Muscle of leg (tissue), 11 donors: Measurements from ENCODE around the gene NCAPH2. TPM values are rescaled to one million over a fixed set of nuclear protein-coding genes. Genes with fewer than 3 reads are reported as not detected.

Experiments used
- DNase-seq: peaks from one replicate; pipeline ENCODE4 v3.0.0; 2013
- H3K27ac ChIP-seq: one replicate; pipeline ENCODE4 v1.5.1; 2013; ENCODE audit warnings: mild to moderate bottlenecking, low read length, control low read depth
- H3K27me3 ChIP-seq: one replicate; pipeline ENCODE4 v1.6.1; 2013; ENCODE audit warnings: low read length; ENCODE audit not compliant: control insufficient read depth, insufficient read depth
- H3K36me3 ChIP-seq: one replicate; pipeline ENCODE4 v1.6.1; 2013; ENCODE audit warnings: low read length; ENCODE audit not compliant: control insufficient read depth, insufficient read depth
- H3K4me1 ChIP-seq: one replicate; pipeline ENCODE4 v1.6.1; 2013; ENCODE audit warnings: low read length; ENCODE audit not compliant: control insufficient read depth, insufficient read depth
- H3K4me3 ChIP-seq: one replicate; pipeline ENCODE4 v1.5.1; 2013; ENCODE audit warnings: low read length, control low read depth
- H3K9me3 ChIP-seq: replicated peaks from 2 replicates; pipeline ENCODE4 v1.6.1; 2013; ENCODE audit warnings: low read depth, low read length; ENCODE audit not compliant: control insufficient read depth
- WGBS: methylation state at CpG from one replicate; pipeline ENCODE4 v1.1.5; 2013; ENCODE audit warnings: missing lambda C conversion rate; ENCODE audit not compliant: insufficient coverage; 5-methylcytosine and 5-hydroxymethylcytosine counted together
- polyA plus RNA-seq, 8 donors: library from polyadenylated mRNA; unstranded; fragments of 120-200 nt; gene quantifications; one replicate each; pipeline versions ENCODE4 v1.2.1 to v1.2.3, GENCODE V29; 2013; ENCODE audit warnings: inconsistent platforms in 1 of 8, low replicate concordance in 1 of 8; ENCODE audit not compliant: insufficient read length in 8 of 8, insufficient read depth in 1 of 8
- total RNA-seq: library from RNA; stranded (reverse); fragments of 120-200 nt; gene quantifications from one replicate; pipeline ENCODE4 v1.2.4, GENCODE V29; 2013

NCAPH2 gene
- total and polyA plus RNA-seq, 9 donors = 30.7 to 40.3 (median 37.5) TPM

DNA sequence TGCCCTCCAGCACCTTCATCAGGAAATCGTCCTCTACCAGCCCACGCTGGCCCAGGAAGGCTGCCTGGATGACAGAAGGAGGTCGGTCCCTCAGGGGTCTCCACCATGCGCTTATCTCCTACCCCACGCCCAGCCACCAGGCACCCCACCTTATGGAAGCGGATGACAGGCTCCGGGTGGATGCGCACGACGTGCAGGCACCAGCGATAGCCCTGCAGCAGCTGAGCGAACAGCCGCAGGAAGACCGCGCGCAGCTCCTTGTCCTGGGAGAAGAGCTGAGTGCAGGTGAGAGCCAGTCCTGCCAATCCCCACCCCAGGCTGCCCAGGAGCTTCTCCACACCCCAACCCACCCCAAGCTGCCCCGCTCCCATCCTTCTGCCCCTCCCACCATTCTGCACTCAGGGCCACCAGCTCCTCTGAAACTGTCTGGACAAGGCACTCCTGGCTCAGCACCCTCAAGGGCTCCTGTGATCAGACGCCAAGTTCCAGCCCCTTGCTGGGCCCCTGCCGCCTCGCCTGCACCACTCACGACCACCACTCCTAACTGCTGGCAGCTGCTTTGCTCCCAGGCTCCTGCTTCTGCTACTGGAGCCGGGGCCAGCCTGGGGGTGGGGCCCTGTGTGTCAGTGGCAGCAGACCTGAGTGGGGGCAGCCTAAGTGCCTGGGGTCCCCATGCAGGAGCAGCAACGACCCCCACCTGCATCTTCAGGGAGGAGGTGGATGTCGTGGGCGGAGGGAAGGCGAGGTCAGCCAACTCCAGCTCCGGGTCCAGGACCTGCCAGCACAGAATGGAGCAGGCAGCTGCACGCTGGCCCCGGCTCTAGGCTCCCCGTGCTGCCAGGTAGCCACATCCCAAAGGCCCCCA lies 42.7 kb upstream of the NCAPH2 start:
- H3K27me3 ChIP-seq = no peaks in the 10 kb centered on the region
- H3K27ac ChIP-seq = no peak overlapping the region
- 90% methylated on average over 23 of the region's 30 CpGs for WGBS
- peaks cover 24% of the 10 kb centered on the region for H3K4me1 ChIP-seq
- peaks cover 71% of the 10 kb centered on the region for H3K36me3 ChIP-seq
- no peaks in the 10 kb centered on the region for H3K9me3 ChIP-seq
- H3K4me3 ChIP-seq = no peak overlapping the region
- no peak for DNase-seq

DNA sequence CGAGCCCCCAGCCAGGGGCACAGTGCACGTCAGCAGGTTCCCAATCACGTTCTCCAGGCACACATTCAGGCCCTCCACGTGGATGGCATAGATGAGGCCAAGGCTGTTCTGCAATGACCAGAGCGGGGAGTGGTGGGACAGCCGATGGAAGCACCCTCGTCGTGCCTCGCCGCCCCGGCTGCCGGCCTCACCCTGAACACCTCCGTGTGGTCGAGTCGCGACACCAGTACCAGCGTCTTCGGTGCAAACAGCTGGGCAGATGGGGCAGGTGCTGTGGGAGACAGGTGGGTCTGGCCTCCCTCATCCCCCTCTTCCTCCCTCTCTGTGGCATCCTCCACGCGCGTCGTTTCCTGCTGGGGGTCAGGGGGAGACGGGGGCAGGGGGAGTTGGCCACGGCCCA lies 40.7 kb upstream of the NCAPH2 start:
- no peaks in the 10 kb centered on the region for H3K27me3 ChIP-seq
- H3K9me3 ChIP-seq = no peaks in the 10 kb centered on the region
- H3K36me3 ChIP-seq = peaks cover 61% of the 10 kb centered on the region
- WGBS = 94% methylated on average over 16 of the region's 24 CpGs
- no peak for DNase-seq
- H3K4me3 ChIP-seq = no peak overlapping the region
- H3K4me1 ChIP-seq = peaks cover 42% of the 10 kb centered on the region
- no peak overlapping the region for H3K27ac ChIP-seq

DNA sequence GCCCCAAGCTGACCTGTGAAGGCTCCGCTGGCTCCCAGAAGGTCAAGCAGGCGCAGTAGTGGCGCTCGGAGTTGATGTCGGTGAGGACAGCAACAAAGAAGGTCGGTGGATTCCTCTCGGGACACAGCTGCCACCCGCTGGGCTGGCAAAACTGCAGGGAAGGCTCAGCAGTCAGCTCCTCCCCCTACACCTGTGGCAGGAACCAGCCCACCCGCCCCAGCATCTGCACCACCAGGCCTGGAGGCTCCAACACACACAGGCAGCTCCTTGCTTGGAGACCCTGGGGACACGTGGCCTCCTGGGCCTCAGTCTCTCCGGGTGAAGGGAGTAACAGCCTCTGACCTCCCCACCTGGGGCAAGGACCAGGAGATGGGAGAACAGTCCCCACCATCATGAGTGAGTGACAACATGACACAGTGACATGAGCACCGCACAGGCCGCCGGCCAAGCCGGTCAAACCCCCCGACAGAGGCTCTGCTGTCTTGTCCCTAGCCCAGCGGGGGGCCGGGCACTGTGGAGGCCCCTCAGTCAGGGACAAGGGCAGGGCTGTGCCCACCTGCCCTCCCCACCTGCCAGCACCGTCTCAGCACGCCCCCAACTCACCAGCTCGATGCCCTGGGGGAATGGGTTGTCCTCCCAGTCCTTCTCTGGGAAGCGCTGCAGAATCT lies 40.1 kb upstream of the NCAPH2 start:
- no peak for DNase-seq
- Histone ChIP-seq H3K9me3 (no peaks in the 10 kb centered on the region), H3K4me1 (peaks cover 46% of the 10 kb centered on the region), H3K4me3 (no peak overlapping the region), H3K27me3 (no peaks in the 10 kb centered on the region), H3K36me3 (peaks cover 56% of the 10 kb centered on the region), H3K27ac (no peak overlapping the region)
- 87% methylated on average over 13 of the region's 22 CpGs for WGBS

DNA sequence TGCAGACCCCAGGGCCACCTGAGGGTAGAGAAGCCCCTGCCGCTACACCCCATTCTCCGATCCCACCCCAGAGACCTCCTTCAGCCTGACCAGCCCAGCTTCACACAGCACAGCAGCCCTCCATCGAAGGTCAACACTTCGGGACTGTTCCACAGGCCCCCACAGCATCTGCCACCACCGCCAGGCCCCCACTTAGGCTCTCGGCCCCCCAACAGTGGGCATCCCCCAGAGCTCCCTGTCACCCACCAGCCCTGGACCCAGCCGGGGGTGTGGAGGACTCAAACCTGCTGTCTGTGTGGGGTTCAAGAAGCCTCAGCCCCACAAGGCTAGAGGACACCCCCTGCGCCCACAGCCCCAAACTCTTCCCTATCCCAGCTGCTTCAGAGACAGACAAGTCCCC lies 39.4 kb upstream of the NCAPH2 start:
- WGBS = 78% methylated on average over 5 of the region's 8 CpGs
- H3K27ac ChIP-seq = no peak overlapping the region
- DNase-seq = no peak
- peaks cover 54% of the 10 kb centered on the region for H3K4me1 ChIP-seq
- no peaks in the 10 kb centered on the region for H3K27me3 ChIP-seq
- H3K36me3 ChIP-seq = peaks cover 48% of the 10 kb centered on the region
- no peak overlapping the region for H3K4me3 ChIP-seq
- no peaks in the 10 kb centered on the region for H3K9me3 ChIP-seq

DNA sequence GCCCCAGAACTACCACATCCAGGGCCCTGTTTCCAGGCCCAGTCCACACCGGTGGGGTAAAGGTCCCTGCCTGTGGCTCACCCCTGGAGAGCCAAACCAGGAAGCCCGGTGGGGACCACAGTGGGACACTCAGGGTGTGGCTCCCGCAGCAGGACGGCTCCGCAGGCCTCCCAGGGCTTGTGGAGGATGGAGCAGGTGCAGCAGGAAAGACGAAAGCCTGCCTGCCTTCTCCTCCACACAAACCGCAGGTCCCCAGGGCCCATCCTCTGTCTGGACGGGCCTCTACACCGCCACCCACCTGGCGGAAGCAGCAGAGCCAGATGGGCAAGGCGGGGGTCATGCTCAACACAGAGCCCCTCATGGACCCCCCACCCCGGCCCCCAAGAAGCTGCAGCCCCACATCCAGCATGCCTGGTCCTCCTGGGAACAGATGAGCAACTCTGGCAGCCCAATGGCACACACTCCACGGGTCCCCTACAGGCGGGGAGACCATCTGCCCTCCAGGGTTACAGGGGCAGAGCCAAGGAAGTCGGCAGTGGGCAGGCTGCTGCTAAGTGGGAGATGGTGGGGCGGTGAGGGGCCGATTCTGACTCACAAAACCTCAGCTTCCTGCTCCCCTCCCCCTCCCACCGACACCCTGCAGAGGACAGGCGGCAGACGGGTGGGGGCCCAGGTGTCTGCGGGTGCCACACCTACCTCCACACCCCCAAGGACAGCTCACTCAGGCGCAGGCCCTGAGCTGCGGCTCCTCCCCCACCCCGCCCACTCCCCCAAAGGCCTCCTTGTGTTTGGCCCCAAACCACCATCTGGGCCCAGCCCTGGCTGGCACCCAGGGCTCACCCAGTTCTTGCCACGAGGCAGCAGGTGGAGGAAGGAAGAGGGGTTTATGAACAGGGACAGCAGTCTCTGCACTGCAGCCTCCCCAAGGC lies 38.4 kb upstream of the NCAPH2 start:
- Histone ChIP-seq H3K4me1 (peaks cover 58% of the 10 kb centered on the region), H3K27ac (peak overlapping the region; percentile 47), H3K27me3 (no peaks in the 10 kb centered on the region), H3K9me3 (no peaks in the 10 kb centered on the region), H3K36me3 (peaks cover 38% of the 10 kb centered on the region), H3K4me3 (no peak overlapping the region)
- no peak for DNase-seq
- WGBS = 50% methylated on average over 9 of the region's 25 CpGs

DNA sequence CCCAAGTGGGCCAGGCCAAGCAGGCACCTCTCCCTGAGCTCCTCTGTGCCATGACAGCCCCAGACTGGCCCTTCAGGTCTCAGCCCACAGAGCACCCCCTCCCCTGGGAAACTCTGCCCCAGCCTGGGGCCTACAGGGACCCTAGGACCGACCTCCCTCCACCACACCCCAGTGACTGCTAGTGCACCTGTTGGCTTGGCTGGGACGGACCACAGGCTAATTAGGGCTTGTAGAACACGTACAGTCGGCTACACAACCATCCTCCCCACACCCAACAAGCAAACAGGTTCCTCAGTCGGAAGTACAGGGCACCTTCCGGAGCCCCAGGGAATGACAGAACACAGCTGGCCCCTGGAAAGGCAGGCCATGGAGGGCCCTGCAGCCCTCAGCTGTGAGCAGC lies 37.5 kb upstream of the NCAPH2 start:
- H3K4me3 ChIP-seq = no peak overlapping the region

DNA sequence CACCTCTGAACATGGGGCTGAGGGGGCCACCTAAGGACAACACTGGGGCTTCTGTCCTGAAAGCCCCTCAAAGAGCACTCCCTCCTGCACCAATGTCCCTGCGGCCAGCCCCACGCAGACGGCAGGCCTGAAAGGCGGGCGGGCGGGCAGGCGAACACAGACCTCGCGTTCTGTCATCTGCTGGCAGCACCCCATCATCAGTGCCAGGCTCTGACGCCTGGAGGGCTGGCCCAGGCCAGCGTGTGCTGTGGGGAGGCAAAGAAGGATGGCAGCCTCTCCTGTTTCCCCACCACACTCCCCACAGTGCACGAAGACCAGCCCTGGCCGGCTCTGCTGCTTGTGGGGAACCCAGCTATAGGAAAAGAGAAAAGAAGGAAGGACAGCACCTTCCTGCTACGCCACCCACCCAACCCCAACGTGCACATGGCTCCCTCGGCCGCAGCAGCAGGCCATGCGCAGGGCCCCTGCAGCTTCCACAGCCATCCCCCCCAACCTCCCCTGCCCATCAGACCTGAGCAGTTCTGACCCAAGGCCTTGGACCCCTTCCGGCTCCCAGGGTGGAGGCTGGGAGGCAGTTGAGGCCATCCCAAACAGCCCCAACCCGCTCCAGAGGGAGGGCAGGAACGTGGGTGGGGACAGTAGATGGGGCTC lies 36.7 kb upstream of the NCAPH2 start:
- peaks cover 63% of the 10 kb centered on the region for H3K4me1 ChIP-seq
- H3K27me3 ChIP-seq = no peaks in the 10 kb centered on the region
- H3K36me3 ChIP-seq = peaks cover 22% of the 10 kb centered on the region
- no peaks in the 10 kb centered on the region for H3K9me3 ChIP-seq
- H3K27ac ChIP-seq = no peak overlapping the region
- no peak overlapping the region for H3K4me3 ChIP-seq
- WGBS = 52% methylated on average over 9 of the region's 21 CpGs
- no peak for DNase-seq

More for the DNA sequence above, 37.5 kb upstream of the NCAPH2 start:
- DNase-seq = no peak
- Histone ChIP-seq H3K9me3 (no peaks in the 10 kb centered on the region), H3K27me3 (no peaks in the 10 kb centered on the region), H3K36me3 (peaks cover 30% of the 10 kb centered on the region), H3K27ac (peak overlapping the region; percentile 47), H3K4me1 (peaks cover 61% of the 10 kb centered on the region)
- 49% methylated on average over 6 of the region's 6 CpGs for WGBS

DNA sequence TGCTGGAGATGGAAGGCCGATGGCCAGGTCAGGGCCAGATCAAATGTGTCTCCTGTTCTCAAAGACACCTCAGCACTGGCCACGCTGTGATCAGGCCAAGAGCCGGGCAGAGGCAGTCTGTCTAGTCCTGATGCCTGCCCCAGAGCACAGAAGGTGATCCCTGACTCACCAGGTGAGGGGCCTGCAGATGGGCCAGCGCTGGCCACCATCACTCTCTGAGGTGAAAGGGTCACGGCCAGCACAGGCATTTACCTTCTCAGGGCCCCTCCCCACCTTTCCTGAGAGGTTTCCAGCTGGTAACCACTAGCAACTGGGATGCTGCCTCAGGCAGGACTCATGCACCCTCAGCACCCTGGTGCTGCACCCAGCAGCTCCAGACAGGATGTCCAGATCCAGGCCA lies 36.1 kb upstream of the NCAPH2 start:
- H3K27me3 ChIP-seq = no peaks in the 10 kb centered on the region
- H3K36me3 ChIP-seq = peaks cover 15% of the 10 kb centered on the region
- 86% methylated on average over 5 of the region's 5 CpGs for WGBS
- no peak overlapping the region for H3K27ac ChIP-seq
- DNase-seq = no peak
- H3K4me3 ChIP-seq = no peak overlapping the region
- peaks cover 63% of the 10 kb centered on the region for H3K4me1 ChIP-seq
- H3K9me3 ChIP-seq = no peaks in the 10 kb centered on the region

DNA sequence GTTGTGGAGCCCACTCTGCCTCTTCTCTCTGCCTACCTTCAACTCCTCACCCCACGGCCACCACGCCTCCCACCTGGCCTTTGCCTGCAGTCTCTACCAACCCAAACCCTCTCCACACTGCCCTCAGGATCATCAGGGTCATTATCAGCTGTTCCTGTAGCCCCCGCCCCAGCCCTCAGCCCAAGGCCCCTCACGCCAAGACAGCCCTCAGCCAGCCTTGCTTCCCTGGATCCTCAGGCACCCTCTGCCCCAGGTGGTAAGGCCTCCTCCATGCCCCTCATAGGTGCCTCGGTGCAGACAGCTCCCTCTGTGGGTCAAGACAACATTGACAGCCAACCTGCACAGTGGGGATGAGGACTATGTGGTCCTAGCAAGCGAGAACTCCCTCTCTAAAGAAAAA lies 34.9 kb upstream of the NCAPH2 start:
- H3K4me1 ChIP-seq = peaks cover 60% of the 10 kb centered on the region
- DNase-seq = no peak
- 85% methylated on average over 5 of the region's 6 CpGs for WGBS

More for the DNA sequence above, 34.9 kb upstream of the NCAPH2 start:
- no peaks in the 10 kb centered on the region for H3K9me3 ChIP-seq
- no peak overlapping the region for H3K27ac ChIP-seq
- peaks cover 3% of the 10 kb centered on the region for H3K27me3 ChIP-seq
- H3K36me3 ChIP-seq = peaks cover 10% of the 10 kb centered on the region
- no peak overlapping the region for H3K4me3 ChIP-seq
